Posterior vena cava (tissue), 2 donors: ENCODE data around the gene STN1. TPM values are rescaled to one million over a fixed set of nuclear protein-coding genes. Genes with fewer than 3 reads are reported as not detected.
"Not testable (repeated sequence)": the region's sequence is repeated elsewhere in the genome, so short reads cannot be mapped to it uniquely, and the experiment has no call there.

Experiments used
- DNase-seq: peaks from one replicate; pipeline ENCODE4 v3.0.0-alpha.2; 2020; ENCODE audit warnings: low spot score
- intact Hi-C, 2 donors: fragments of 100-400 bp; cut with DNase I; formaldehyde crosslinking; loops; one replicate each; pipeline versions ENCODE4 v1.14.1 to v1.14.2; 2022 to 2023
- total RNA-seq, 2 donors: library from RNA; stranded (reverse); fragmentation: NEBNext Ultra II Directional; extraction: Animal tissue kit (Norgen Biotek cat#: 25700); gene quantifications; one replicate each; pipeline ENCODE4 v1.2.1, GENCODE V29; 2021
- donor health status: DM: yes; HTN: yes; CAD: no.
- donor health status: DM: yes; HTN: yes; CAD: no.

STN1 gene
- total RNA-seq, 2 donors from 2014 or later, result 18.2 to 18.6 TPM

DNA sequence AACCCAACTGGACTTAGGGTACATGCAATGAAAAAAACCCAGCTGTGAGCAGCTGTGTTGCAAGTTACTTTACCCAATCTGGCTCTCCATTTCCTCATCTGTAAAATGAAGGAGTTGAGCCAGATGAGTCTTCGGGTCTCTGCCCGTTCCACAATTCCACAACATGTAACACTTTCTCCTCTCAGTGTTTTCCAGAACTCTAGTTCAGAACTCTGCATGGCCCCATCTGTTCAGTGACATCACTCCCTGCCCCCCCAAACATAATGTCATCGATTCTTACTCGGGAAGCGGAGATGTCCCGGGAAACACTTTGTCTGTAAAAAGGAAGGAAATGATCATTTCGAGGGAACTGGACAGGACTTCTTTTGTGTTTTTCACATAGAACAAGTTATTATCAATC is 65.1 kb downstream of the STN1 start:
- intact Hi-C loops, result loop anchor here in 1 of 2 donors (10.0 kb wide), 1 partner anchor 258 kb away; no protein-coding TSS in a partner anchor
- no peak for DNase-seq

DNA sequence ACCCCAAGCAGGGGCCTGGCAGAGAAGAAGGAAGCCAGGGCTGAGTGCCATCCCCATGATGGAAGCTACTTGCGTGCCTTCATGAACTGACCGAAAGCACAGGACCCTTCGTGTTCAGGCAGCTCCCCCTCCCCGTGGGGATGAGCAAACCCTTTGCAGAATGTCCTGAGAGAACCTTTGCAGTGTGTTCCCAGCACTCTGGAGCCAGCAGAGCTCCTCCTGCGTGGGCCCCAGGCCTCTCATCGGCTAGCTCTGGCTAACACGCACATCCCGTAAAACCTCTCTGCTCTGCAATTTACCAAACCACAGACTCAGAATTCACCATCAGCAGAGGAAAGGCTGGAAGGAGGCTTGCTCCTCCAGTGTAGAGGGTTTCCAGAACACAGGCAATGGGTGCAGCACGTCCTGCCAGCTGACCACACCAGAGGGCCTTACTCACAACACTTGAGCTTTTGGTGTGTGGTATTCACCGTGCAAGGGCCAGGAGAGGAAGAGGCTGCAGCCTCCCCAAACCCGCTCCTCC is 65.7 kb downstream of the STN1 start:
- DNase-seq, result peak; percentile 76
- intact Hi-C loops, result loop anchor here in 1 of 2 donors (10.0 kb wide), 1 partner anchor 257 kb away; no protein-coding TSS in a partner anchor

- DNase-seq, result peak; percentile 28
- intact Hi-C loops, result loop anchor here in 1 of 2 donors (10.0 kb wide), 1 partner anchor 256 kb away; no protein-coding TSS in a partner anchor
Observed at GRCh38 chr10:103851261-103851660, 66.7 kb downstream of the STN1 start.

DNA sequence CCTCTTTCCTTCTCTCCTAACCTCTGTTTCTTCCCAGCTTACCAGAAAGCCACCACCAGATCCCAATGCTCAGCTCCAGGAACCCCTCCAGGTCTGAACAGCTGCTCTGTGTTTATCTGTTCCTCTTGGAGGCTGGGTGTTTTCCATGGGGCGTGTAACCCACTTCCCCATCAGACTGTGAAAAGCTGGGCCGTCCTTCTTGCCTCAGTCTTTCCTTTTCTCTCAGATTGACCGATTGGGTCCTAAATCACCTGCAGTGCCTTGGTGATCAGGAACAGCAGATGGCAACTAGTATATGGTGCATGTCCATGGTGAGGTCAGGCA is 67.5 kb downstream of the STN1 start:
- intact Hi-C loops, result loop anchor here in 1 of 2 donors (10.0 kb wide), 1 partner anchor 256 kb away; no protein-coding TSS in a partner anchor

GRCh38 chr10:103849880-103850571 is 68.0 kb downstream of the STN1 start:
- intact Hi-C loops, result loop anchor here in 1 of 2 donors (10.0 kb wide), 1 partner anchor 255 kb away; no protein-coding TSS in a partner anchor
- DNase-seq, result peak; percentile 84

More for the DNA sequence above, 67.5 kb downstream of the STN1 start:
- no peak for DNase-seq

DNA sequence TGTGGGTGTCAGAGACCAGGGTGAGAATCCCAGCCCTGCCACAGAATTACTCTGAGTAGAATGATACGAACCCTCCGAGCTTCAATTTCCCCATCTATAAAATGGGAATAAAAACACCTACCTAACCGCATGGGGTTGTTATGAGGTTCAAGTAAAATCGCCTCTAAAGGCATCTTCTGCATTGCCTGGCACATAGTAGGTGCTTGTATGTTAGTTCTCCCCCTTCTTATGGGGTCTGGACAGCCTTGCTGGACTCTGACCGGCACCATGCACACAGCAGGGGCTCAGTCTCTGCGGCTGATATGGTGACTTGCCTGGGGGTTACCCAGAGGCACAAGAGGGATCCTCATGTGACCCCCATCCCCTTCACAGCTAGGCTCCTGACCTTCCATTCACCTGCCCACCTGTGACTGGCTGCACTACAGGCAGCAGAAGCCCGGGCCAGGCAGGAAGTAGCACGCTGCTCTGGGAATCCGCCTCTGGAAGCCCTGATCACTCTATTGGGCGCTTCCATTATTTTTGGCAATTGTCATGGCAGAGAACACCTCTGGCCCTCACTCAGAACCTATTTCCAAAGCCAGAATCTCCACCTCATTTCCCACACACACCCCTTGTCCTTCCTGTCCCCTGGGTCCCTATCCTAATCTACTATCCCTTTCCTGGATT is 68.6 kb downstream of the STN1 start:
- intact Hi-C loops, result no loop called here
- DNase-seq, result peak; percentile 61

- DNase-seq, result peak; percentile 48
- intact Hi-C loops, result no loop called here
Observed at GRCh38 chr10:103847909-103848468, 70.0 kb downstream of the STN1 start.

DNA sequence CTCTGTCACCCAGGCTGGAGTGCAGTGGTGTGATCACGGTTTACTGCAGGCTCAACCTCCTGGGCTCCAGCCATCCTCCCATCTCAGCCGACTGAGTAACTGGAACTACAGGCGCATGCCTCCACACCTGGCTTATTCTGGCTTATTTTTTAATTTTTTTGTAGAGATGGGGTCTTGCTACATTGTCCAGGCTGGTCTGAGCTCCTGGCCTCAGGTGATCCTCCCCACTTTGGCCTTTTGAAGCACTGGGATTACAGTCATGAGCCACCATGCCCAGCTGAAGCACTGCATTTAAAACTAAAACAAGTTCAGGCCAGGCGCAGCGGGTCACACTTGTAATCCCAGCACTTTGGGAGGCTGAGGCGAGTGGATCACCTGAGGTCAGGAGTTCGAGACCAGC is 70.6 kb downstream of the STN1 start:
- peak; percentile 6 for DNase-seq
- intact Hi-C loops, result no loop called here

DNA sequence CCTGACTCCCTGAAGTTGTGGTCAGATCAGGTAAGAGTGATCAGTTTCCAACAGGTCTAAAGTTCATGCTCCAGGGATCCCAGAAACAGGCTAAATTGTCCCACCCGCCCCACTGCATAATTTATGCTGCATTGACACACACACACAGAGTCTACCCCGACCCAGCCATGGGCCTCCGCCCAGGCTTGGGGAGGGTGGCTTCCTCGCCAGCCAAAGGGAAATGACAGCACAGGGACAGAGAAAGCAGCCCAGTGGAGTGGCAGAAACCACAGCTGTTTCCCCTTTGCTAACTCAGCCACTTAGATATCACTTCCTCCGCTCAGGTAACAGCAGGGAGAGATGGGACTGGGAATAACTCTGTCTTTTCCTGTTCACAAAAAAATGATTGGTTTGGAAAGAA is 72.0 kb downstream of the STN1 start:
- intact Hi-C loops, result no loop called here
- DNase-seq, result peak; percentile 80

- DNase-seq, intact Hi-C loops: not testable (repeated sequence)
Observed at GRCh38 chr10:103845346-103845745, 72.6 kb downstream of the STN1 start.

DNA sequence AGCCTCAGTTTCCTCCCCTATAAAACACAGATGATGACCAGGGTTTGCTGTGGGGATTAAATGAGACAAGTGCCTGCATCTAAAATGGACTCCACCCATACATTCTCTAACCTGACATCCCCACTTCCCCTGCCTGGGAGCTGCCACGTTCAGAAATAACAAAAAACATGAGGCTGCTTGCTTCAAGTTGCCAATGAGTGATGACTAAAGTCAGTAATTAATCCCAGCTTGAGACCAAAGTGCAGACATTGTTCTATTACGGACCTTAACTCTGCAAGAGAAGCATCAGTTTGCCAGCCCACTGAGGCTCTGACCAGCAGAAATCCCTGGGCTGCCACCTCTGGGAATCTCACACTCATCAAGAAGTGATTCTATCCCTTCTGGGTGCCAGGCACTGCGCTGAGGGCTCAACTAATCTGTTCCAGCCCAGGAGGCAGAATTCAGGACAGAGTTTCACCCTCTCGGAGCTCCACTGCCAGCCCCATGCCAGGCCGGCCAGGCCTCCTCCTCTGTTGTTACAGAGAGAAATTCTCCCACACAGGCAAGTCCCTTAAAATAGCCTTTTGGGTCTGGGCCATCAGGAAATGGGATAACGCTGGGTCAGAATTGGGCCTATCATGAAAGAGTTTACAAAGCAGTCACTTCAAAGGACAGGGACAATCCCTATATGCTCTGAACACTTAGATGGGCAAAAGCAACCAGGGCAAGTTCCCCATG is 74.0 kb downstream of the STN1 start:
- intact Hi-C loops, result no loop called here
- peak; percentile 78 for DNase-seq

- no peak for DNase-seq
- intact Hi-C loops, result no loop called here
Observed at GRCh38 chr10:103843045-103843444, 74.9 kb downstream of the STN1 start.

GRCh38 chr10:103842605-103843004 is 75.4 kb downstream of the STN1 start:
- intact Hi-C loops, result no loop called here
- no peak for DNase-seq

- intact Hi-C loops, result no loop called here
- peak; percentile 54 for DNase-seq
Observed at GRCh38 chr10:103841519-103841918, 76.5 kb downstream of the STN1 start.

GRCh38 chr10:103840740-103841070 is 77.3 kb downstream of the STN1 start:
- no peak for DNase-seq
- intact Hi-C loops, result no loop called here

GRCh38 chr10:103839872-103840739 is 77.9 kb downstream of the STN1 start:
- intact Hi-C loops, result no loop called here
- DNase-seq, result peak; percentile 72

DNA sequence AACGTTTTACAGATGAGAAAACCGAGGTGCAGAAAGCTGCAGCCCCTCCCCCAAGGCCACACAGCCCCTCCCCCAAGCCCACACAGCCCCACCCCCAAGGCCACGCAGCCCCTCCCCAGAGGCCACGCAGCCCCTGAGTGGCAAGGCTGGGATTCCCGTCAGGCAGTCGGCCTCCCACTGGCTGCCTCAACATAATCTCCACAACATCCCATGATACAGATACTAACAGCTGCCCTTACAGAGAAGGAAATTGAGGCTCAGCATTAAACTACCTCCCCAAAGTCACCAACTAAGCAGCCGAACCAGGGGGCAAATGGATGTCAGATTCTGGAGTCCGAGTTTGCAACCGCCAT is 78.5 kb downstream of the STN1 start:
- intact Hi-C loops, result no loop called here

GRCh38 chr10:103838862-103839518 is 79.0 kb downstream of the STN1 start:
- intact Hi-C loops, result no loop called here

More for the DNA sequence above, 78.5 kb downstream of the STN1 start:
- DNase-seq, result peak; percentile 40

More at GRCh38 chr10:103838862-103839518, 79.0 kb downstream of the STN1 start:
- DNase-seq, result peak; percentile 77
